ENCODE results near the gene PIH1D2.

DNA sequence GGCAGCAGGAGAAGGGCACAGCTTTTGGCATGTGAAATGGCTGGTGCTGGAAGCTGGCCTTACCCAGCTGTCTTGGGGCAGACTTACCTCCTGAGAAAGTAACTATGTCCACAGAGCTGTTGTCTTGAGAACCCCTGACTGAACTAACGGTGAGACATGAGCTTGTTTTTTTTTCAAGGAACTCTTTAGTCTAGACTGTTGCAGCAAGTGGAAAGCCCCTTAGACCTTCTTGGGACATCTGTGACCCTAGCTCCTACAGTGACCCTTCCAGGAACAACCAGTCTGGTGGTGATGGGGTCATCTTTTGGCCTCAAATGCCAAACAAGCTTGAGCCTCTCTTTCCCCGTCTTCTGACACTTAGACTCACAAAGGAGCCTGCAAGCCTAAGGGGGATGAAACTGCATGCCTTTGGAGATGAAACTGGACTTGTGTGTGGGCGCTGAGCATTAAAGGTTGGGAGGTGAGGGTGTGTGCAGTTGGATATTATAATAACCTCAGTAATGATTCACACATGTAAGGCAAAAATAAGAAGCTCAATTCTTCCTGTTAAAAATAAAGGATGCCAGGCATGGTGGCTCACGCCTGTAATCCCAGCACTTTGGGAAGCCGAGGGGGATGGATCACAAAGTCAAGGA lies 48.3 kb upstream of the PIH1D2 start:
- TF ChIP-seq CTCF (IDR thresholded peaks at IDR 0.05; ENCODE audit: low read length) (no peak), EZH2 (IDR thresholded peaks at IDR 0.05; ENCODE audit: borderline replicate concordance, low read length) (no peak)
